GM19238 (cell line): ENCODE data around the gene ADGRG1.

Source experiments
- DNase-seq: peaks from one replicate; pipeline ENCODE4 v3.0.0; 2011; ENCODE audit warnings: low spot score; ENCODE audit not compliant: insufficient read length

ADGRG1 gene

DNA sequence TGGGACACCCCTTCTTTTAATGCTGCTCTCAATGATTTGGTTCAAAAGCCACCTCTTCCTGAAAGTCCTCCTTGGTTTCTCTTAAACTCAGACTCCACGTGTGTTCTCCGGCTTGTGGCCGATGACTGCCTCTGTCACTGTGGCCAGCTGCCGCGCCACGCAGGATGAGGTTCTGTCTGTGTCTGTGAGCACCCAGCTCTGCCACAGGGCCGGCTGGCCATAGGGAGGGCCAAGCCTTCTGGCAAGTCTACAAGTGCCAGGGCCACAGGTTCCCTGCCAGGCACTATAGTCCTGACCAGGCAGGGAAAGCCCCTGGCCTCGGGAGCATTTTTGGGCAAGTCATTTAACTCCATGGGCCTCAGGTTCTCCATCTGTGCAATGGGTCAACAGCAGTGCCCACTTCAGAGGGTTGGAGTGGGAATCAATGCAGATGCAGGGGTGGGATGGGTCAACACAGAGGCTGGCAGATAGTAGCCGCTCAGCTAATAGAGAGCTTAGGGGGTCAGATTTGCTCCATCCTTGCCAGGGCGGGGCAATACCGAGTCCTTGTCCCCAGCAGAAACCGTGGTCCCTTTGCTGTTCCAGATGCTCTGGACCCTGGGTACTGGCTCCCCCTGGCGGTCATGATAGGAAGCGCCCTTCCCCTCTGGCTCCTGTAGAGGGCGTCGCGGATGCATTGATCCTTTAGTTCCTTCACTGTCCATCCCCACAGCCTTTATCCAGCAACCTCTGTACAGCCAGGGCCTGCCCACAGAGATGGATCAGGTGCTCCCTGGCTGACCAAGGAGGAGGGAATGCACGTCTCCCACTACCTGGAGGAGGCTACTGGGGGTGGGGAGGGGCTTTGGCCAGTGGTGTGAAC is 20.4 kb downstream of the ADGRG1 start:
- peak; percentile 94 for DNase-seq

DNA sequence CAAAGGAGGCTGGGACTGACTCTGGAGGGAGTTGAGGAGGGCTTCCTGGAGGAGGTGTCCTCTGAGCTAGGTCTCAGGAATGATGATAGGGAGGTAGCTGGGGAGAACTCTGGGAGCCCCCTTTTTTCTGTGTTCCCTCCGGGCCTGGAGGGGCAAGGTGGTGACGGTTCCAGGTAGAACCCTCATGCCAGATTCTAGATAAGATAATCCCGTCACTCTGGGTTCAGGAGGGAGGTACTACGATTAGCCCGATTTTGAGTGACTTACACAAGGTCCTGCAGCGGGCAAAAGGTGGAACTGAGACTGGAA is 21.0 kb downstream of the ADGRG1 start:
- no peak for DNase-seq

DNA sequence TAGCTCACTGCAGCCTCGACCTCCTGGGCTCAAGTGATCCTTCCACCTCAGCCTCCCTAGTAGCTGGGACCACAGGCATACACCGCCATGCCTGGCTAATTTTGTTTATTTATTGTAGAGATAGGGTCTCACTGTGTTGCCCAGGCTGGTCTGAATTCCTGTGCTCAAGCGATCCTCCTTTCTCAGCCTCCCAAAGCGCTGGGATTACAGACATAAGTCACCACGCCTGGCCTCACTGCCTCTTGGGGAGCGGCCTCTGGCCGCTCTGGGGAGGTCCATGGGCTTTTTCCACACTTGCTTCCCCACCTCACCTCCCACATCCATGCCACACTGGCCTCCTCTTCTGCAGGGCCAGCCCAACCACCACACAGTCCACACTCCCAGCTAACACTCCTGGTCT is 21.4 kb downstream of the ADGRG1 start:
- DNase-seq, result no peak

- DNase-seq, result no peak
Observed at GRCh38 chr16:57651344-57652333, 23.2 kb downstream of the ADGRG1 start.

- DNase-seq, result no peak
Observed at GRCh38 chr16:57652695-57653471, 24.5 kb downstream of the ADGRG1 start.

DNA sequence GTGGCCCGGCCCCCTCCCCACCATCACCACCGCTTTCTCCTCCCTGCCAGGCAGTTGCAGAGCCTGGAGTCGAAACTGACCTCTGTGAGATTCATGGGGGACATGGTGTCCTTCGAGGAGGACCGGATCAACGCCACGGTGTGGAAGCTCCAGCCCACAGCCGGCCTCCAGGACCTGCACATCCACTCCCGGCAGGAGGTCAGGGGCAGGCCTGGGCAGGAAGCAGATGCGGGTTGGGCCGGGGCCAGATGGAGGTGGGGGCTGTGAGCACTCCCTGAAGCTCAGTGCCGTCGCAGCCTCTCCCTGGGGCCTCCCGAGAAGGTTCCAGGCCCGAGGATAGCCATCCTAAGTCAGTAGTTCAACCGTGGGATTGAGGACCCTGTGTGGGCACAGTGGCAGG is 25.5 kb downstream of the ADGRG1 start:
- DNase-seq, result no peak

DNA sequence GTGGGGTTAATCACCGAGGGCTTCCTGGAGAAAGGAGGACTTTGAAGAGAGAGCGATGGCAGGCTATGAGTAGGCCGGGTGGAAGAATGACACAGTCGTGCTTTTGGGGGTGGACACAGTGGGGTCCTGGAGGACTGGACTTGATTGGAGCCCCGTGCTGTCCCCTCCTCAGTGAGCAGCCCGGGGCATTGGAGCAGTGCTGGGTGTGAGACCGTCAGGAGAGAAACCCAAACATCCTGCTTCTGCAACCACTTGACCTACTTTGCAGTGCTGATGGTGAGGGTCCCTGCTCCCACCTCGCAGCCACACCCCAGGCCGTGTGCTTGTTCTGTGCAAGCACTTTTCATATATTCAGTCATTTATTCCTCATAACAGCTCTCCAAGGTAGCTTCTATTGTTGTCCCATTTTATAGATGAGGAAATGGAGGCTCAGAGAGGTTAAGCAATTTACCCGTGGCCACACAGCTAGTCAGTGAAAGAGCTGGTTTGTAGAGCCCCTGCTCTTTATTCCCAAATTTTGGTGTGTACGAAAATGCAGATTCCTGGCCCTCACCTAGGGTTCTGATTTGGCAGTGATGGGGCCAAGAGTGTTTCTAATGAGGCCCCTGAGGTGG is 28.0 kb downstream of the ADGRG1 start:
- no peak for DNase-seq

- no peak for DNase-seq
Observed at GRCh38 chr16:57657228-57657627, 28.8 kb downstream of the ADGRG1 start.

DNA sequence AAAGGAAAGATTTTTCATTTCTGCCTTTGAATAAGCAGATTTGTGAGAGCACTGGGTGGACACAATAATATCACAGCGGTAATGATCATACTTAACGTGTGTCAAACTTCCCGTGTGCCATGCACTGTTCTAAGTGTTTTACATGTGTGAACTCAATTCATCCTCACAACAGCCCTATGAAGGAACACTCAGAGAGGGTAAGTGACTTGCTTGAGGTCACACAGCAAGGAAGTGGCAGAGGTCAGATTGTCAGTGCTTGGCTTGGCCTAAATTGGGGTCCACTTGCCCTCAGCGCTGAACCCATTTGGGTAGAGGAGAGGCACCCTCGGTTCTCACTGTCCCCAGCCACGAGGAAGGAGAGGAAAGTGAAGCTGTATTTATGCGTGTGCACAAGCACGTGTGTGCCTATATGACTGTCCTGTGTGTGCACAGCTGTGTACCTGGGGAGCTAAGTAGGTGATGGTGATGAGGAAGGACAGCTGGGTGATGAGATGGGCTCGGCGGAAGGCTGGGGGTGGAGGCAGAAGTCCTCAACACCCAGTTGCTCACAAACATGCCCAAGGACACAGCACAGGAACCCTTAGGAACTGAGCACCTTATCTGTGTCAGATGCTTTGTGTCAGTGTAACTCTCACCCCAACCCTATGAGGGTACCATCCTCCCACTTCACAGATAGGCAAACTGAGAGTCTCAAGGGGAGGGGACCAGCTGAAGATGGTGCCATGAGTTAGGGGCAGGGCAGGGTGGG is 29.9 kb downstream of the ADGRG1 start:
- DNase-seq, result no peak

DNA sequence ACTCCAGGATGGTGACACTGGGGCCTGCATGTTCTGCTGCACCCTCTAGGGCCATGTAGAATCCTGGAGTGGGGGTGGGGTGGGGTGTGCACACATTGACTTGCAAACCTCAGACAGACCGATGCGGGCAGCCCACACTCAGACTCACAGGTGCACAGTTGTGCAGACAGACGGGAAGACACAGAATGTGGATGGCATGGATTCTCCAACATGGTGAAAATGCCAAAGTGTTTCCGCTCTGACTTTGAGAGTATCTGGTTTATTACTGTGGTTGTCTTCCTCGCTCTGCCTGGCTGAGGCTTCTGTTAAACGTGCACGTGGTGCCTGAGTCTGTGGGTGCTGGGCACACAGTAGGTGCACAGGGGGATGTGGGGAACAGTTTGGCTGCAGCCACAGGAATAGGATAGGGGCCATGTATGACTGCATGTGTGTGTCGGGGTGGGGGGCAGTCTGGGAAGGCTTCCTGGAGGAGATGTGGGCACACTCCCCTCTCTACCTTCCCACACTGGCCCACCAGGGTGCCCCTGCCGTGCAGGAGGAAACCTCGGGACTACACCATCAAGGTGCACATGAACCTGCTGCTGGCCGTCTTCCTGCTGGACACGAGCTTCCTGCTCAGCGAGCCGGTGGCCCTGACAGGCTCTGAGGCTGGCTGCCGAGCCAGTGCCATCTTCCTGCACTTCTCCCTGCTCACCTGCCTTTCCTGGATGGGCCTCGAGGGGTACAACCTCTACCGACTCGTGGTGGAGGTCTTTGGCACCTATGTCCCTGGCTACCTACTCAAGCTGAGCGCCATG is 30.6 kb downstream of the ADGRG1 start:
- no peak for DNase-seq

- DNase-seq, result no peak
Observed at GRCh38 chr16:57660715-57661463, 32.5 kb downstream of the ADGRG1 start.

GRCh38 chr16:57661510-57661909 is 33.1 kb downstream of the ADGRG1 start:
- DNase-seq, result no peak

- no peak for DNase-seq
Observed at GRCh38 chr16:57661936-57662906, 33.8 kb downstream of the ADGRG1 start.

DNA sequence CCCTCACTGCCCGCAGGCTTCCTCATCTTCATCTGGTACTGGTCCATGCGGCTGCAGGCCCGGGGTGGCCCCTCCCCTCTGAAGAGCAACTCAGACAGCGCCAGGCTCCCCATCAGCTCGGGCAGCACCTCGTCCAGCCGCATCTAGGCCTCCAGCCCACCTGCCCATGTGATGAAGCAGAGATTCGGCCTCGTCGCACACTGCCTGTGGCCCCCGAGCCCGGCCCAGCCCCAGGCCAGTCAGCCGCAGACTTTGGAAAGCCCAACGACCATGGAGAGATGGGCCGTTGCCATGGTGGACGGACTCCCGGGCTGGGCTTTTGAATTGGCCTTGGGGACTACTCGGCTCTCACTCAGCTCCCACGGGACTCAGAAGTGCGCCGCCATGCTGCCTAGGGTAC is 35.0 kb downstream of the ADGRG1 start:
- DNase-seq, result no peak

DNA sequence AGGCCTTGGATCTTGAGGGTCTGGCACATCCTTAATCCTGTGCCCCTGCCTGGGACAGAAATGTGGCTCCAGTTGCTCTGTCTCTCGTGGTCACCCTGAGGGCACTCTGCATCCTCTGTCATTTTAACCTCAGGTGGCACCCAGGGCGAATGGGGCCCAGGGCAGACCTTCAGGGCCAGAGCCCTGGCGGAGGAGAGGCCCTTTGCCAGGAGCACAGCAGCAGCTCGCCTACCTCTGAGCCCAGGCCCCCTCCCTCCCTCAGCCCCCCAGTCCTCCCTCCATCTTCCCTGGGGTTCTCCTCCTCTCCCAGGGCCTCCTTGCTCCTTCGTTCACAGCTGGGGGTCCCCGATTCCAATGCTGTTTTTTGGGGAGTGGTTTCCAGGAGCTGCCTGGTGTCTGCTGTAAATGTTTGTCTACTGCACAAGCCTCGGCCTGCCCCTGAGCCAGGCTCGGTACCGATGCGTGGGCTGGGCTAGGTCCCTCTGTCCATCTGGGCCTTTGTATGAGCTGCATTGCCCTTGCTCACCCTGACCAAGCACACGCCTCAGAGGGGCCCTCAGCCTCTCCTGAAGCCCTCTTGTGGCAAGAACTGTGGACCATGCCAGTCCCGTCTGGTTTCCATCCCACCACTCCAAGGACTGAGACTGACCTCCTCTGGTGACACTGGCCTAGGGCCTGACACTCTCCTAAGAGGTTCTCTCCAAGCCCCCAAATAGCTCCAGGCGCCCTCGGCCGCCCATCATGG is 35.7 kb downstream of the ADGRG1 start:
- DNase-seq, result no peak

GRCh38 chr16:57664662-57665025 is 36.2 kb downstream of the ADGRG1 start:
- DNase-seq, result no peak

DNA sequence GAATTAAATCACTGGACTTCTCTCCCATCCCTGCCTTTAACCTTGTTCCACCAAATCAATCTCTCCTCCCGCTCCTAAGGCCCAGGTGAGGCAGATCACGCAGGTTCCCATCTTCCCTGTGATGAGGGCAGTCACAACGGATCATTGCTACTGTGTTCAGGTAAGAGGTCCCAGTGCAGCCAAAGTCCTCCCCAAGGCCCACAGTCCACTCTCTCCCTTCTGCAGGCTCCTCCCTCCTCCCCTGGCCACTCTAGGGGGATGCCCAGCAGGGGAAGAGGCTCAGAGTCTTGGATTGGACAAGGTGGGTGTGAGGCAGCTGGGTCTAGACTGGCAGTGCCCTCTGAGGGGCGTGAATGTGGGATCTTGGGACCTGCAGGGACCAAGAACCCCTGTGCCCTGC is 37.1 kb downstream of the ADGRG1 start:
- no peak for DNase-seq
